ENCODE measurements around the gene FJX1.
A peak's percentile ranks its signal among the peaks of the same experiment; 100 is the strongest.

FJX1 gene

GRCh38 chr11:35609656-35610055 lies 8.6 kb upstream of the FJX1 start:
- no peak for DNase-seq

- no peak for DNase-seq
Measured at GRCh38 chr11:35610631-35611030, 7.6 kb upstream of the FJX1 start.

GRCh38 chr11:35611741-35612140 lies 6.5 kb upstream of the FJX1 start:
- no peak for DNase-seq

- DNase-seq = no peak
Measured at GRCh38 chr11:35614939-35615569, 3.2 kb upstream of the FJX1 start.

- DNase-seq = peak; percentile 41
Measured at GRCh38 chr11:35615921-35616900, 2.0 kb upstream of the FJX1 start.

GRCh38 chr11:35617316-35617686 lies 959 bp upstream of the FJX1 start:
- no peak for DNase-seq

- DNase-seq = no peak
Measured at GRCh38 chr11:35618497-35619115, 346 bp downstream of the FJX1 start.

- DNase-seq = peak; percentile 47
Measured at GRCh38 chr11:35619116-35619854, 1.0 kb downstream of the FJX1 start.

- DNase-seq = no peak
Measured at GRCh38 chr11:35619855-35620640, 1.8 kb downstream of the FJX1 start.

GRCh38 chr11:35620795-35621194 lies 2.5 kb downstream of the FJX1 start:
- DNase-seq = no peak

- DNase-seq = no peak
Measured at GRCh38 chr11:35621620-35622019, 3.4 kb downstream of the FJX1 start.

GRCh38 chr11:35622070-35622469 lies 3.8 kb downstream of the FJX1 start:
- peak; percentile 79 for DNase-seq

- peak; percentile 86 for DNase-seq
Measured at GRCh38 chr11:35623621-35624168, 5.4 kb downstream of the FJX1 start.

- no peak for DNase-seq
Measured at GRCh38 chr11:35624316-35624715, 6.1 kb downstream of the FJX1 start.

GRCh38 chr11:35624781-35625180 lies 6.5 kb downstream of the FJX1 start:
- DNase-seq = no peak

GRCh38 chr11:35626501-35626900 lies 8.2 kb downstream of the FJX1 start:
- DNase-seq = no peak

GRCh38 chr11:35629511-35629910 lies 11.3 kb downstream of the FJX1 start:
- DNase-seq = peak; percentile 51

- DNase-seq = peak; percentile 99
Measured at GRCh38 chr11:35629914-35630313, 11.7 kb downstream of the FJX1 start.

GRCh38 chr11:35631891-35632290 lies 13.6 kb downstream of the FJX1 start:
- no peak for DNase-seq

- peak; percentile 52 for DNase-seq
Measured at GRCh38 chr11:35632301-35632700, 14.0 kb downstream of the FJX1 start.

GRCh38 chr11:35633827-35634423 lies 15.7 kb downstream of the FJX1 start:
- DNase-seq = no peak

Measured in NCI-H226 (cell line).